Fibroblast of skin of right biceps (primary cell): ENCODE data around the gene SMAD6.
"Not testable (repeated sequence)": the region's sequence is repeated elsewhere in the genome, so short reads cannot be mapped to it uniquely, and the experiment has no call there.

Source experiments
- DNase-seq: peaks from one replicate; pipeline ENCODE4 v3.0.0-alpha.2; 2013

Gene SMAD6

GRCh38 chr15:66743703-66744536 lies 41.9 kb downstream of the SMAD6 start:
- no peak for DNase-seq

DNA sequence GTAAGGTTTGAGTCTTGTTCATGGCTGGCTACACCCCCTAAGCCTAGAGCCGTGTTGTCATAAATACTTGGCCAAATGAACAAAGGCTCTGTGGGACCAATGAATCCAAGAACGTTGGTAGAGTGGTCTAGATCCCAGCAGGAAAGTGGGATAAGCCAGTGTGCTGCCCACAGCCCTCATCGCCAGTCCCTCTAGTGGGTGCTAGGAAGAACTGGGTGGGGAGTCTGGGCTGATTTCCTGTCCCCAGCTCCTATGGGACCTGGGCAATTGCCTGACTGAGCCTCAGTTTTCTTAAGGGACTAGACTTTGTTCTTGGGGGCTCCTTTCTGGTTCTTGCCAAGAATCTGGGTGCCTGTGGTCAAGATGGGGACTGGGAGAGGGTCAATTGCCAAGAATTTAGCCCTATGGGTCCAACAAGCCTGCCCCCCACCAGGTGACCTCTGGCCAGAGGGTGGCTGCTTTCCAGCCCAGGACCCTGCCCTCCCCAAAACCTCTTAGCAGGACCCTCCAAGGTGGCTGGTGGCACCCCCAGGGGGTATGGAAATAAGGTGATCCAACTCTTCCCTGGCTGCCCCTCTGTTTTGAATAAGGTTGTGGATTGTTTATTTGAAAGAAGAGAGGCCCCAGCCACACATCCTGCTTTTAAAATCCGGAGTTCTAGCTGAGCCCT lies 42.7 kb downstream of the SMAD6 start:
- DNase-seq: no peak

- DNase-seq: no peak
These were observed 43.6 kb downstream of the SMAD6 start for GRCh38 chr15:66745530-66746230.

GRCh38 chr15:66746231-66746605 lies 44.2 kb downstream of the SMAD6 start:
- peak; percentile 38 for DNase-seq

- DNase-seq: no peak
These were observed 45.2 kb downstream of the SMAD6 start for GRCh38 chr15:66747223-66747622.

DNA sequence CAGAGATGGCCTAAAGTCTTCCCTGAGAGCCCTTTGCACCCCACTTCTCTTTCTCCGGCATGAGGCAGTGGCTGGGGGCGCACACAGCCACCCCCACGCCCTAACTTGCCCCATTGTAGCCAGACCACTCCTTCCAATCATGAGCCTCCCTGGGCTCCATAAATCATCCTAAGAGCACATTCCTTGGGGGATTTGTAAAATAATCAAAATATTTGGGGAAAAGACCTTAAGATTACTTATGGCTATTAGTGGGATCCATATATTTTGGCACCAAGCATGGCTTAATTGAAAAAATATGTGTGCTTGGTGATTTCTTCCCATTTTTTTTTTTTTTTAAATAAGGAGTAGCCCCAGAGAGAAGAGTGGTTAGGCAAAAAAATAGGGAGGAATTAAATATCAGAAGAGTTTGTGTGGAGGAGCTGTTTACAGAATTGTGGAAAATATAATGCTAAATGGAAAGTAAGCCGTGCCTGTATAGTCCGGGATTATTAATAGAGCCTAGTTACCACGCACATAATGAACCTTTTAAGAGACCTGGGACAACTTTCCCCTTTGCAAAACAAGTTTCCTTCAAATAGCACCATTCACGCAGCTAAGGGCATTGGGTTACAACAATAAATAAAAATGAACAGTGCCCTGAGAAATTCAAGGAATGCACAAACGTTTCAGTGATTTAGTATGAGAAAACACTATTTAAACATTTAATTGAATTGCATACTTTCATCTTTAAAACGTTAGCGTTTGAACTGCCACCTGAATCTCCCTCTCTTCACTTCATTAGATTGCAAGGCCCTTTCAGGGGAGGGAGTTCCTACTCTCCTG lies 46.1 kb downstream of the SMAD6 start:
- peak; percentile 88 for DNase-seq

DNA sequence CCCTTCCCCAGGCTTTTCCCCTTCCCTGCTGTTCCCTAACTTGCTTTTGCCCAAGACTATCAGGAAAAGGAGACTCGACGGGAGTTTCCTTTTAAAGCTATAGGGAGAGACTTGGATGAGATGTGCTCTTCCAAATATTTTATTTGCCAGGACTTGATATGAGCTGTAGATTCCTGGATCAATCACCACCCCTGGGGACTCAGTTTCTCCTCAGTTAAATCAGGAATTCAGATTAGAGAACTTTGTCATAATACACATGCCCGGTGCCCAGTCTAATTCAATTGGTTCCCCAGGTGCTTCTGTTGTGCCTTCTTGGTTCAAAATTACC lies 46.6 kb downstream of the SMAD6 start:
- DNase-seq: no peak

- peak; percentile 64 for DNase-seq
These were observed 48.0 kb downstream of the SMAD6 start for GRCh38 chr15:66749841-66750575.

- DNase-seq: no peak
These were observed 48.6 kb downstream of the SMAD6 start for GRCh38 chr15:66750609-66751008.

DNA sequence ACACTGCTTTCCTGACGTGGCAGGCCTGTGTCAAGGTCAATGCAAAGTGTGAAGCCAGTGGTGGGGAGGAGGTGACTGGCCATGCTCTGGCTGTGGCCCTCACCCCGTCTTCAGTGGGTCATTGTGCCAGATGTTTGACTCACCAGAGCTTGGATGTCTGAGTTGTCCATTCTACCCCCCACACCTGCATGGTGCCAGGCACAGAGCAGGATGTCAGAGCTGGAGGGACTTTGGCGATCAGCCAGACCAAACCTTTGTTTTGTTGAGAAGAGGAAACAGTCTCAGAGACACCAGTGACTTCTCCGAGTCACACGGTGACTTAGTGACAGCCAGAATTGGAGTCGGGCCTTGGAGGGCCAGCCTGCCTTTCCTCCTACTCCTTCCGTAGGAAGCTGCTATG lies 49.5 kb downstream of the SMAD6 start:
- no peak for DNase-seq

DNA sequence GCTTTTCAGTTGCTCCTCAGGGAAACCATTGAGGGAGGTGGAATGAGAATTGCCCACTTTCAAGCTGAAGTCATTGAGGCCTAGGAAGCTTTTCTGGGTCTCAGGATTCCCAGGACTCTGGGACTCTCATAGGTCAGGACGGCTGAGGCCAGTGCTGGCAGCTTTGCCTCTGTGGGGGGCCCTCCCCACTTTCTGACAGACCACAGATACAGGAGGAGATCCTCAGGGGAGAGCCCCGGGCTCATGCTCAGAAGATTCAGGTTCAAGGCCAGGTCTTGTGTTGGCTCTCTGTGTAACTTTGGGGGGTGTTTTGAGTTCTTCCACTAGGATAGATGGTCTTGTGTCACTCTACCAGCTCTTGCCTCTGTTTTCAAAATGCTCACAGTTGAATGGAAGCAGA lies 50.0 kb downstream of the SMAD6 start:
- DNase-seq: no peak

- DNase-seq: no peak
These were observed 51.8 kb downstream of the SMAD6 start for GRCh38 chr15:66753687-66754377.

DNA sequence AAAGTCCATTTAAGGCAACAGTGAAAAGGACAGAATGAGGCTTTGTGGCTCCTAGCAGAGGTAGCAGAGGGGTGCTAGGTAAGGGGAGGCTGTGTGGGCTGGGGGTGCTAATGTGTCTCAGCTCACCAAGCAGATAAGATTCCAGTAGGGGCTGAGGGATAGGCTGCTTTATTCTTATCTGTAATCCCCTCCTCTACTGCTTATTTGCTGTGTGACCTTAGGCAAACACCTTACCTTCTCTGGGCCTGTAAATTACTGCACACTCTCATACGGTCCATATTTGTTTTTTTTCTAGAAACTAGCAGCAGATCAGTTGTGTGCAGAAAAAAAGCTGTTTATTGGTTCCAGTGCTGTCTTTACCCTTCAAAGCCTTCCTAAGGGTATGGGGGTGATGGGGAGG lies 52.8 kb downstream of the SMAD6 start:
- DNase-seq: no peak

DNA sequence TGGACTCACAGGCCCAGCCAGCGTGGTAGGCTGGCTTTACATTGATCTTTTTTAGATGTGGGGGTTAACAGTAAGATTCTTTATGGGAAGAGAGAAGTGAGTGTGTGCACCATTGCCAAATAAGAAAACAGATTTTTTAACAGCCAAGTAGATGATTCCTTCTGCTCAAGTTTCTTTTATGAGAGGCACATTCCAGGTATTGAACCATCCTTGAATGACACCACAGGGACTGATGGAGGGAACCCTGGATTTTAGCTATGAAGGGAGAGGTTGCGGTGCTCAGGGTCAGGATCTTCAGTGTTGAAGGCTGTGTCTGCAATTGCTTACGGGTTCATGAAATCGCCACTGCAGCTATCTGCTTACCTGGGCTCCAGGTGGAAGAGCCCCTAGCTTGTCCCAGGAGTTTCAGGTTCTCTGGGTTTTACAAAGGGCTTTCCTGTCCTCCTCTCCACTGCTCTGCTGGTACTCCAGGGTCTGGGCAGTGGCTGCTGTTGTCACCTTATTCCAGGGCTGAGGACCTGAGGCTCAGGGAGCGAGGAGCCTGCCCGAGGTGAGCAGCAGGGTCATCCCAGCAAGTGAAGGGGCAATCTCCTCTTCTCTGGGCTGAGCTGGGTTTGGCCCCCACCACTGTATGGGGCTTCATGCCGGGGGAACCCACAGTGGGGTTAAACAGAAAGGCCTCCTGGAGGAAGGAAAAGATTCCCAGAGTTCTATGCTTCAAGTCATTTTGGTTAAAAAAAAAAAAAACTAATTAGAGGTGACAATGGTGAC lies 53.4 kb downstream of the SMAD6 start:
- DNase-seq: no peak

GRCh38 chr15:66756295-66756694 lies 54.3 kb downstream of the SMAD6 start:
- no peak for DNase-seq

DNA sequence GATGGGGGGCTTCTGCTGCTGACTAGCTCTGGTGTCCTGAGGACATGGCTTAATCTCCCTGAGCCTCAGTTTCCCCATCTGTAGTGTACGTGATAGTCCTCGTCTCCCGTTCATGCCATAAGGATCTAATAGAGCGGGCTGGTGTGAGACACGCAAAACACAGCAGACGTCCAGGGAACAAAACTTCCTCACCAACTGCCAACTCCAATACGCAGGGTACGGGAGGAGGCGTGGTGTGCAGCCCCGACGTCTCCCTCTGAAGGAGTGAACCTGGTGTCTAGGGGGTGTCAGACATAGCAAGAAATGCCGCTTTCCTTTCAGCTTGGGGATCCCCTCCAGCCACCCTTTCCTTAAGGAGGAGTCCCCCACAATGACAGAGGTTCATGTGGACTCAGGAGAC lies 55.0 kb downstream of the SMAD6 start:
- no peak for DNase-seq

GRCh38 chr15:66757521-66757920 lies 55.5 kb downstream of the SMAD6 start:
- DNase-seq: no peak

DNA sequence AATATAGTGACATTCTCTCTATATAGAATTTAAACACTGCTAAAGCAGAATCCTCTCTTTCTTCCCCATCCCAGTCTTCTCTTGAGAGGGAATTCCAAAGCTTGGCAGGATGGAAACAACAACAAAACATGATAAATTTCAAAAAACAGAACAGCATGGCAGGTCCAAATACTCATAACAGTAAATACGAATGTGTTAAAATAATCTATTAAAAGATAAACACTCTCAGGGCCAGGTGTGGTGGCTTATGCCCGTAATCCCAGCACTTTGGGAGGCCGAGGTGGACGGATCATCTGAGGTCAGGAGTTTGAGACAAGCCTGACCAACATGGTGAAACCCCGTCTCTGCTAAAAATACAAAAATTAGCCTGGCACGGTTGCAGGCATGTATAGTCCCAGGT lies 56.2 kb downstream of the SMAD6 start:
- DNase-seq: not testable (repeated sequence)

DNA sequence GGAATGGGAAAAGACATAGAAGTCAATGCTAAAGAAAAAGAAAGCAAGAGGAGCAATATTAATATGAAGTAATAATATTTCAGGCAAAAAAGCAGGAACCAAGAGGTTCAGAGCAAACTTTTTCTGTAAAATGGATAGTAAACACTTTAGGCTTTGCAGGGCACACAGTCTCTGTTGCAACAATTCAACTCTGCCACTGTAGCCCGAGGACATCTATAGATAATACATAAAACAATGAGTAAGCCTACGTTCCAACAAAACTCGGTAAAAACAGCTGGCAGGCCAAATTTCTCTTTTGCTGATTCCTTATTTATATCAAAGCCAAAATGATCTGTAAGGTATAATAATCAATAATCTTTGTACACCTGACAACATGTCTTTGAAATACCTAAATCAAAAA lies 56.8 kb downstream of the SMAD6 start:
- no peak for DNase-seq

- no peak for DNase-seq
These were observed 58.3 kb downstream of the SMAD6 start for GRCh38 chr15:66760097-66760967.
